IgD-negative memory B cell (primary cell): ENCODE data around the gene LTB4R. TPM values are rescaled to one million over a fixed set of nuclear protein-coding genes. Genes with fewer than 3 reads are reported as not detected.

Experiments used
- H3K27ac Mint-ChIP-seq, 3 donors: one replicate each; pipeline ENCODE4 v1.8.0; 2020 to 2022; ENCODE audit warnings: mild to moderate bottlenecking in 3 of 3, mixed read lengths in 3 of 3, moderate library complexity in 1 of 3
- H3K27me3 Mint-ChIP-seq: one replicate; pipeline ENCODE4 v1.8.0; 2021; ENCODE audit warnings: mixed read lengths
- H3K36me3 Mint-ChIP-seq: one replicate; pipeline ENCODE4 v1.8.0; 2020; ENCODE audit warnings: mild to moderate bottlenecking, mixed read lengths
- H3K4me1 Mint-ChIP-seq, 3 donors: one replicate each; pipeline ENCODE4 v1.8.0; 2020 to 2022; ENCODE audit warnings: mixed read lengths in 3 of 3, mild to moderate bottlenecking in 1 of 3
- H3K4me3 Mint-ChIP-seq, 4 donors: one replicate each; pipeline ENCODE4 v1.8.0; 2020 to 2022; ENCODE audit warnings: mild to moderate bottlenecking in 4 of 4, mixed read lengths in 4 of 4, moderate library complexity in 3 of 4
- H3K9me3 Mint-ChIP-seq, 3 donors: one replicate each; pipeline ENCODE4 v1.8.0; 2020 to 2021; ENCODE audit warnings: mixed read lengths in 3 of 3, mild to moderate bottlenecking in 1 of 3
- polyA plus RNA-seq: library from polyadenylated mRNA; unstranded; fragments of 300-500 nt; fragmentation: Illumina TruSeq; gene quantifications from one replicate; pipeline ENCODE4 v1.2.3, GENCODE V29; 2021

LTB4R gene
- polyA plus RNA-seq, 1 donor from 2014 or later = 2.5 TPM

DNA sequence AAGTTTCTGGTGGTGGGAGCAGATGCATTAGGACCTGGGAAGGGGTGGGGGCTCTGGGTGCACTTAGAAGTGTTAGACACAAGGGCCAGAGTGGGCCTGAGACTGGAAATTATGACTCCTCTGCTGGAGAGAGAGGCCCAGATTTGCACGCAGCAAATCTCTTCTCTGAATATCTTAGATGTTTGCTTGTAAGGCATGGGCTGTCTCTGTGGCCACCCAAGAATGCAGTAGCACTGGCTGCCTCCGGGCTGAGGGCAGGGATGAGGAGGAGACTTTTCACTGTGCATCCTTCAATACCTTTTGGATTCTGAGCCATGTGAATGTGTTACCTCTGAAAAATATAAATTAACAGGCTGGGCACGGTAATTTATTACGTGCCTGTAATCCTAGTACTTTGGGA is 26.0 kb upstream of the LTB4R start:
- H3K9me3 Mint-ChIP-seq = no peaks in the 10 kb centered on the region
- H3K4me3 Mint-ChIP-seq = no peak overlapping the region
- no peaks in the 10 kb centered on the region for H3K27me3 Mint-ChIP-seq
- no peaks in the 10 kb centered on the region for H3K36me3 Mint-ChIP-seq
- H3K27ac Mint-ChIP-seq = no peak overlapping the region
- peaks cover 6 to 15% (median 11%) of the 10 kb centered on the region in 3 donors for H3K4me1 Mint-ChIP-seq

DNA sequence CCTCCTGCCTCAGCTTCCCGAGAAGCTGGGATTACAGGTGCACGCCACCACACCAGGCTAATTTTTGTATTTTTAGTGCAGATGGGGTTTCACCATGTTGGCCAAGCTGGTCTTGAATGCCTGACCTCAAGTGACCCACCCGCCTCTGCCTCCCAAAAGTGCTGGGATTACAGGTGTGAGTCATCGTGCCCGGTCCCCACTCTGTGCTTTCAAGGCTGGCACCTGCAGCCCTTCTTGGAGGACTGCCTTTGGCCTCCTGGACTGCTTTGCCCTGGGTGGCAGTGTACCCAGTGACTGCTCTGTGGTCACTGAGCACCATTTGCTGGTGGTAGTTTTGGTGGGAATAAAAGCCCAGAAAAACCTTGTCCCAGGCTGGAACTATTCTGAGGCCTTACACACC is 24.3 kb upstream of the LTB4R start:
- H3K36me3 Mint-ChIP-seq = no peaks in the 10 kb centered on the region
- H3K4me1 Mint-ChIP-seq = peaks cover 0 to 3% (median 0%) of the 10 kb centered on the region in 3 donors
- no peak overlapping the region for H3K27ac Mint-ChIP-seq
- H3K4me3 Mint-ChIP-seq = no peak overlapping the region
- no peaks in the 10 kb centered on the region for H3K27me3 Mint-ChIP-seq
- H3K9me3 Mint-ChIP-seq = no peaks in the 10 kb centered on the region

DNA sequence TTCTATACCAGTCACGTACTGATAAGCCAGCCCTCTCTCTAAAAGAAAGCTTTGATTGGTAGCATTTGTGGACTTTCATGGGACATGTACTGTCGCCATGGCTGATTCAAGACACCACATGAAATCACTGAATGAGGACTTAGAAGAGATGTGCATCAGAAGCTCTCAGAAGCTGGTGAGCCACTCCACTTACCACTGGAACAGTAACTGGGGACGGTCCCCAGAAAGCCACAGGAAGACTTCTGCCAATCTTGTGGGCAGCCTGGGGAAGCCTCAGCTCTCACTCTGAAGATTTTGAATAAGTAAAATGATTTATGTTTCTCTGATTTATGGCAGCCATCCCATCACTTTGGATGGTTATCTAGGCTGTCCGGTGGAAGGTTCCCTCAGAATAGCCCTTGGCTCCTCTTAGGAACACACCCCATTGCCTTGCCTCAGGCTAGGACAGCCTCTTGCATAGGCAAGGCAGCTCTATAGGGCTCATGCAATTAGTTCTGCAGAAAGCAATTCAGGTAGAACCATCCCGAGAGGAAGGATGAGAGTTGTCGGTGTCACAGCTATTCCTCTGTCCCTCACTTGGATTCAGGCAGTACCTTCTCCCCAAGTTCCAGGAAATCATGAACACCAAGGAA is 21.5 kb upstream of the LTB4R start:
- no peaks in the 10 kb centered on the region for H3K9me3 Mint-ChIP-seq
- H3K27me3 Mint-ChIP-seq = no peaks in the 10 kb centered on the region
- peaks cover 0 to 3% (median 0%) of the 10 kb centered on the region in 3 donors for H3K4me1 Mint-ChIP-seq
- H3K36me3 Mint-ChIP-seq = no peaks in the 10 kb centered on the region
- H3K4me3 Mint-ChIP-seq = no peak overlapping the region
- H3K27ac Mint-ChIP-seq = peak overlapping the region in 1 of 3 donors; percentile 33

DNA sequence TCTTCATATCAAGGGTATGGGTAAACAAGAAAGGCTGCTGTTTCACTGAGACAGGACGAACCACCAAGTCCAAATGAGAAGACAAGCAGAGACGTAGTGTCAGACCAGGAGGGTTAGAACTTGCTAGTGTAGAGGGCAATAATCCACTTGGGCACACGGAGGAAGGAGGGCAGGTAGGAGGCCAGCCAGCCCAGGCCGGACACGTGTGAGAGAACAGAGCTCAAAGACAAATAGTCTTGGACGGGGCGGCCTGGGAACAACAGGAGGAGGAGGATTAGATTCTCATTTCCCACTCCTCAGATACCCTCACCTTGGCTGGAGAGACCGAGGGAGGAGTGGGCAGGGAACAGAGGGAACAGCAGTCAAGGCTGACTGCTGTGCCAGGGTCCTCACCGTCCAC is 20.6 kb upstream of the LTB4R start:
- no peaks in the 10 kb centered on the region for H3K9me3 Mint-ChIP-seq
- H3K27me3 Mint-ChIP-seq = no peaks in the 10 kb centered on the region
- H3K4me3 Mint-ChIP-seq = no peak overlapping the region
- H3K27ac Mint-ChIP-seq = no peak overlapping the region
- H3K4me1 Mint-ChIP-seq = peaks cover 0 to 3% (median 2%) of the 10 kb centered on the region in 3 donors
- no peaks in the 10 kb centered on the region for H3K36me3 Mint-ChIP-seq

DNA sequence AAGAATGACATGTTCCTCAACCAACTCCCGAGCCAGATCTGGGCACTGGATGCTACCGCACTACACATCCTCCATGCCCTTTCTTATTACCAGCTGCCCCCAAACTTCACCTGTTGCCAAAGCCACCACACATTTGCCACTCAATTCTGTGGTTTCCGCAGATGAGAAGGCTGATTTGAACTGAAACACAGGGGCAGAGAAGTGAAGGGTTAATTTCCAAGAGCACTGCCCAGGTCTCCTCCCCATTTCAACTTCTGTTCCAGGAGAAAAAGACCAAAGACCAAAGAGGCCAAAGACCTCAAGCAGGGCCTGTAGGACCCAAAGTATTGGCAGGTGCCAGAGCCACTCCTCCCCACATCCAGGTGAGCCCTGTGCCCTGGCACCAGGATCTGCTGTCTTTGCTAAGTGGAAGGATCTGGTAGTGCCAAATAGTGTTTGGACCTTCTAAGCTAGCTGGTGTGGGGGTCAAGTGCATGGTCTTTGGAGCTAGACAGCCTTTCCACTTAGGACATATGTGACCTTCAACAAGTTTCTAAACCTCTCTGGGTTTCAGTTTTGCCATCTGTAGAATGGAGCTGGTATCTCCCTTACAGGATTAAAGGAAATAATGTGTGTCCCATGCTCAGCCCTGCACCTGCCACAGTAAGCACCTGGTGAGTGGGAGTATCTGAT is 19.7 kb upstream of the LTB4R start:
- no peaks in the 10 kb centered on the region for H3K9me3 Mint-ChIP-seq
- H3K27me3 Mint-ChIP-seq = no peaks in the 10 kb centered on the region
- H3K4me1 Mint-ChIP-seq = peaks cover under 1 to 5% (median 5%) of the 10 kb centered on the region in 3 donors
- no peak overlapping the region for H3K4me3 Mint-ChIP-seq
- no peaks in the 10 kb centered on the region for H3K36me3 Mint-ChIP-seq
- H3K27ac Mint-ChIP-seq = peak overlapping the region in 1 of 3 donors; percentile 14

DNA sequence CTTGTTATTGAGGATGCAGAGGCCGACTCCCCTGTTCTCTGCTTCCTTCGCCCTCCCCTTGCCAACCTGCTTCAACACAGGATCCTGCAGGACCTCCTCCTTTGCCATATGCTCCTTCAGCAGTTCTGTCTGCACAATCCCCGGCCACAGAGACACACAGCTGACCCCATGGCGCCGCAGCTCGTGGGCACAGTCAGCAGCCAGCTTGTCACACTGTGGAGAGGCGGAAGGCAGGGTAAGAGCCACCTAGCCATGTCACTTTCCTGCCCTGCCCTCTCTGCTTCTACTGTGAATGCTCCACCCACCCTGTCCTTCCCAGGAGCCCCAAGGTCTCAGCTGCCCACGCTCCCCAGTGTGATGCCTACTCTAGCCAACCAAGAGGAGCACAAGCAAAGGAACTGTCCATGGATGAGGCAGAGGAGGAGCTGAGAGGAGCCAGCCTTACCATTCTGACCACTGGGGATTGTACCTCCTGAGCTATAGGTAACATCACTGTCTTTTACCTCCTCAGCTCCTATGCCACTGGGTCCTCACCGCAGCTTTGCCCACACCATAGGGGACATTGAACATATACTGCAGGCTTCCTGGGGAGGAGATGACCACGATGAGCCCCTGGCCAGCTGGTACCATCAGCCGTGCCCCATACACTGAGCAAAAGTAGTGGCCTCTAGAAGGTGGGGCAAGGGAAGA is 19.0 kb upstream of the LTB4R start:
- Mint-ChIP-seq H3K27ac (no peak overlapping the region), H3K9me3 (no peaks in the 10 kb centered on the region), H3K36me3 (no peaks in the 10 kb centered on the region), H3K4me3 (peak overlapping the region in 1 of 4 donors; percentile 49), H3K27me3 (no peaks in the 10 kb centered on the region), H3K4me1 (peaks cover 7 to 12% (median 11%) of the 10 kb centered on the region in 3 donors)

DNA sequence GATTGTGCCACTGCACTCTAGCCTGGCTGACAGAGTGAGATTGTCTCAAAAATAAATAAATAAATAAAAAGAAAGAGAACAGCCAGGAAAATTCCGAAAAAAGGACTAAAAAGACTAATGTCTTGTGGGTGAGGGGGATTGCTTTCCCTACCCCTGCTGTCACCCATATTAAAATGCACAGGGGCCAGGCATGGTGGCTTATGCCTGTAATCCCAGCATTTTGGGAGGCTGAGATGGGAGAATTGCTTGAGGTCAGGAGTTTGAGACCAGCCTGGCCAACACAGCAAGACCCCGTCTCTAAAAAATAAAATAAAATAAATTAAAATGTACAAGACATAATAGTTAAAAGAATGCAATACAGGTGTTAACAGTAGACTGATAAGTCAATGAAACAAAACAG is 17.8 kb upstream of the LTB4R start:
- no peaks in the 10 kb centered on the region for H3K36me3 Mint-ChIP-seq
- H3K4me3 Mint-ChIP-seq = no peak overlapping the region
- no peak overlapping the region for H3K27ac Mint-ChIP-seq
- H3K4me1 Mint-ChIP-seq = peaks cover 12 to 18% (median 15%) of the 10 kb centered on the region in 3 donors
- H3K27me3 Mint-ChIP-seq = no peaks in the 10 kb centered on the region
- H3K9me3 Mint-ChIP-seq = no peaks in the 10 kb centered on the region

DNA sequence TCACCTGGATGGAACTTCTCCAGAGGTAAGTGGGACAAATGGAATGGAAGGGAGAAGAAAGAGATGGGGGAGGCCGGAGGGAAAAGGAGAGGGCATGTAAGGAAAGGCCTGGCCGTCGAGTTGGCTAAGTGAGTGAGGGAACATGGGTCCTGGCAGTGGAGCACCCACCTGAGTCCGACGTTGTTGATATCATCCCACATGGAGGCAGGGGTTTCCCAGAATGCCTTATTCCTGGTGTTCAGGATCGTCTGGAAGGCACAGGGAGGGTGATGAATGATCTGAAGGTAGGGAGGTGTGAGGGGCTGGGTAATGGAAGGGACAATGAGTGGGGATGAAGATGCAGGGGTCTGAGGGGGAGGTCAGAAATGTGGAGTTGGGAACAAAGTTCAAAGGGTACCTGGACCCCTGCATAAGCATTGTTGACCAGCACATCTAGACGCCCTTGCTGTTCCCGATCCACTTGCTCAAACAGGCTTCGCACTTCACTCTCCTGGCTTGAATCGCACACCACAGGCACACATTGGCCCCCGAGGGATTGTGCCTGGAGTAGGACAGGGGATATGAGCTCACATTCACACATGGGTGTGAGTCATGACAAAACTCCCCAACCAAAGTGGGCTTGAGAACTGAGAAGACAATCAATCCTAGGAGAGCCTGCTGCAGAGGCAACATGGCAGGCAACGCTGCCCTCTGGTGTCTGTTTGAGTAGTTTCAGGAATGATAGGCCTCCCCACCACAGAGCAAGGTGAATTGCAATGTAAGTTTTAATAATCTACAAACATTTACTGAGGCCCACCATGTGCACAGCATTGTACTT is 14.8 kb upstream of the LTB4R start:
- Mint-ChIP-seq H3K4me3 (peak overlapping the region in 3 of 4 donors; percentile 2 to 81 (median 68)), H3K4me1 (peaks cover 27 to 36% (median 35%) of the 10 kb centered on the region in 3 donors), H3K27me3 (no peaks in the 10 kb centered on the region), H3K27ac (peak overlapping the region; percentile 87 to 95 (median 93)), H3K9me3 (no peaks in the 10 kb centered on the region), H3K36me3 (no peaks in the 10 kb centered on the region)

DNA sequence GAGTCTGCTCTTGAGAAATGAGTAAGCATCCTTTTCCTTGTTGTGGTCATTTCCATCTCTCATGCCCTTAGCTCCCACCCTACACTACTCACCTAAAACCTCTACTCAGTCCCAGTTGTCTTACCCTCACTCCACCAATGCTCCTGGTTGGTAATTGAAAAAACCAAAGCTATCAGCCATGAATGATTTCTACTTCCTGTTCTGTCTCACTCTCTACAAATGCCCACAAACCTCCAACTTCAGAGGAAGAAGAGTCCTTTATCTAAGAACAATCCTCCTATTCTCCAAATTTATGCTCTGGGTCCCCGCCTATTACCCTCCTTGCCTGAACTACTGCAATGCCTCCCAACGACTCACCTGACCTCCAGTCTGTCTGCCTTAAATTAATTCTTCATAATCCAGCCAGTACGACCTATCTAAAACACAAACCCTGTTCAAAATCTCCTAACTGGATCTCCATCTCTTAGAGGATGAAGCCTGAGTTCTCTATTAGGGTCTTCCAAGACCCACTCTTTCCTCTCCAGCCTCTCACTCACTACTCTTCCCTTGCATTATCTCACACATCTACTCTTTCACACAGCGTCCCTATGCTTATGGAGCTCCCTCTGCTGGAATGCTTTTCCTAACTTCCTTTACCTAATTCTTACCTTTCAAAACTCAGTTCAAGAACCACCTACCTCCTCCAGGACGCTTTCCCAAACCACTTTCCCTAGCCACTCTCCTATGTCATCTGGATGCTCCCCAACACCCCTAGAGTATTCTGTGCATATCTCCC is 13.9 kb upstream of the LTB4R start:
- H3K9me3 Mint-ChIP-seq = no peaks in the 10 kb centered on the region
- peaks cover 27 to 38% (median 35%) of the 10 kb centered on the region in 3 donors for H3K4me1 Mint-ChIP-seq

DNA sequence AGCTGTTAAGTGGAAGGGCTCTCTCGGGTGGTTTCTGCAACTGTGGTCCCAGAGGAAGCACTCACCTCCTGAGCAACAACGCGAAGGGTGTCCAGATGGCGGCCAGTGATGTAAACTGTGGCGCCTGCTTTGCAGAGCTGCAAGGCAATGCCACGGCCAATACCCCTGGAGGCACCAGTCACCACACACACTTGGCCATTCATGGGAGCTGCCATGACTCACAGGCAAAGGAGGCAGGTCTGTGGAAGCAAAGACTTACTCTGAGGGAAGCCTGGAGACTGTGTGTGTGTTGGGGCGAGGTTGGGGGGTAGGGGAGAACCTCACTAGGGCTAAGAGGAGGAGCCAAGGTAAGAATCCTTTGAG is 12.4 kb upstream of the LTB4R start:
- Mint-ChIP-seq H3K9me3 (no peaks in the 10 kb centered on the region), H3K27me3 (no peaks in the 10 kb centered on the region), H3K4me3 (peak overlapping the region; percentile 87 to 99 (median 94)), H3K36me3 (peaks cover 3% of the 10 kb centered on the region), H3K4me1 (peaks cover 27 to 39% (median 35%) of the 10 kb centered on the region in 3 donors), H3K27ac (peak overlapping the region; percentile 51 to 98 (median 82))

More for the DNA sequence above, 13.9 kb upstream of the LTB4R start:
- Mint-ChIP-seq H3K4me3 (peak overlapping the region in 3 of 4 donors; percentile 7 to 81 (median 68)), H3K27ac (peak overlapping the region; percentile 87 to 95 (median 93)), H3K36me3 (no peaks in the 10 kb centered on the region), H3K27me3 (no peaks in the 10 kb centered on the region)

DNA sequence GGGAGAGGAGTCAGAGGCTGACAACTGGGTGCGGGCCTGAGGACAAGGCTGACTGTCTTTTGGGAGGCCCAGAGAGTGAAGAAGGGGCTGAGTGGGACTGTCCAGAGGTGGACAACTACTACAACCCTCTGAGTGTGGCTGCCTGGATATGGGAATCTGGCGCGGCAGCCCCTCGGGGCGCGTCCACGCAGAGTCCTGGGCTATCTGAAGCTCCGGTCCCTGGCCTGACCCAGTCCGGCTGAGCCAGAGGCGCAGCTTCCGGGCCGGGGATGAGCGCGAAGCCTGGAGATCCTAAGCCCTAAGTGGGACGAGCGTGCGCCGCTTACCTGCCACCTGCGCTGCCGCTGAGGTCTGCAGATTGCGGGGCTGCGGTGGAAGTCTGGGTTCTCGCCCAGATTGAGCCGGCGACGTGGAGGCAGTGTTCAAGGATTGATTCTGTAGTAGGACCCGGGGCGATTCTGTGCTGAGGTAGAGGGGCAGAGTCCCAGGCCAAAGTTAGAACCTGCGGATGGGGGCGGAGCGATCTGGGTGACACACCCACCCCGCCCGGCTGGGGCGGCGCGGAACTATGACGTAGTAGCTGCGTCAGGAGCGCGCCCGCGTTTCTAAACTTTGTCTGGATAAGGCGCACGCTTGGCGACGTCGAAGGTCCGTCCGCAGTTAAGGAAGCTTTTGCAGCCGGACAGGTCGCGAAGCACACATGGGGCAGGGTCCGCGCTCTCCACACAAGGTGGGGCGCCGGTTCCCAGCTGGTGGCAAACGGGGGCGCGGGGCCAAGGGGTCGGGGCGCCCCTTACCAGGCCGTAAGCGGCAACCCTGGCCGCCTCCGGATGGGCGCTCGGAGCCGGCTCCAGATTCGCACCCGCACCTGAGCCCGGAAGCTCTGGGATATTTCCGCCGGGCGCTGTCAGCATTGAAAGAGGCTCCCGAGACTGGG is 11.8 kb upstream of the LTB4R start, which contains the start of the genes DHRS1 and NOP9:
DHRS1 (minus strand) TSS at position 526 of the 937 bp plus-strand sequence. CDS start 674 bp downstream, outside the sequence.
NOP9 (plus strand) TSS at position 596 of the 937 bp plus-strand sequence; CDS start at position 701, 105 bp downstream.
- Mint-ChIP-seq H3K4me3 (peak within 1 kb of the TSS; percentile 87 to 99 (median 94)), H3K9me3 (no peaks in the 10 kb centered on the region), H3K36me3 (peaks cover 3% of the 10 kb centered on the region), H3K4me1 (peaks cover 27 to 39% (median 35%) of the 10 kb centered on the region in 3 donors), H3K27me3 (no peaks in the 10 kb centered on the region), H3K27ac (peak within 1 kb of the TSS; percentile 82 to 98 (median 97))

DNA sequence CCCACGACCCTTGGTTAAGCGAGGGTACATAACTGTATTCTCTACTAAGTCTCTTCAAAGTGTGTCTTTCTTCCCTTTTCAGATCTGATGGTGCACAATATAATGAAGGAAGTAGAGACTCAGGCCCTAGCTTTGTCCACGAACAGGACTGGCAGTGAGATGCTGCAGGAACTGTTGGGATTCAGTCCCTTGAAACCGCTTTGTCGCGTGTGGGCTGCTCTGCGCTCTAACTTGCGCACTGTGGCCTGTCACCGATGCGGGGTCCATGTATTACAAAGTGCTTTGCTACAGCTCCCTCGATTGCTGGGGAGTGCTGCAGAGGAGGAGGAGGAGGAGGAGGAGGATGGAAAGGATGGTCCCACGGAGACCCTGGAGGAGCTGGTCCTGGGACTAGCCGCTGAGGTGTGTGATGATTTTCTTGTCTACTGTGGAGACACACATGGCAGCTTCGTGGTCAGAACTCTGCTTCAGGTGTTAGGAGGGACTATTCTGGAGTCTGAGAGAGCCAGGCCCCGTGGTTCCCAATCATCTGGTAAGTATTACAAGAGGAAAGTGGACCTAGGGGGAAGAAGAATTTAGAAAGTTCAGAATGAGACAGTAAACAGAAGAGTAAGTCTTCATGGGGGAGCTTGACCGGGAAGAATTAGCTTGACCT is 10.8 kb upstream of the LTB4R start:
- Mint-ChIP-seq H3K27ac (peak overlapping the region; percentile 53 to 84 (median 82)), H3K4me1 (peaks cover 27 to 39% (median 34%) of the 10 kb centered on the region in 3 donors), H3K27me3 (no peaks in the 10 kb centered on the region), H3K4me3 (peak overlapping the region; percentile 87 to 99 (median 94)), H3K9me3 (no peaks in the 10 kb centered on the region), H3K36me3 (peaks cover 6% of the 10 kb centered on the region)
